ENCODE measurements around the gene FOXE1.

Gene FOXE1

DNA sequence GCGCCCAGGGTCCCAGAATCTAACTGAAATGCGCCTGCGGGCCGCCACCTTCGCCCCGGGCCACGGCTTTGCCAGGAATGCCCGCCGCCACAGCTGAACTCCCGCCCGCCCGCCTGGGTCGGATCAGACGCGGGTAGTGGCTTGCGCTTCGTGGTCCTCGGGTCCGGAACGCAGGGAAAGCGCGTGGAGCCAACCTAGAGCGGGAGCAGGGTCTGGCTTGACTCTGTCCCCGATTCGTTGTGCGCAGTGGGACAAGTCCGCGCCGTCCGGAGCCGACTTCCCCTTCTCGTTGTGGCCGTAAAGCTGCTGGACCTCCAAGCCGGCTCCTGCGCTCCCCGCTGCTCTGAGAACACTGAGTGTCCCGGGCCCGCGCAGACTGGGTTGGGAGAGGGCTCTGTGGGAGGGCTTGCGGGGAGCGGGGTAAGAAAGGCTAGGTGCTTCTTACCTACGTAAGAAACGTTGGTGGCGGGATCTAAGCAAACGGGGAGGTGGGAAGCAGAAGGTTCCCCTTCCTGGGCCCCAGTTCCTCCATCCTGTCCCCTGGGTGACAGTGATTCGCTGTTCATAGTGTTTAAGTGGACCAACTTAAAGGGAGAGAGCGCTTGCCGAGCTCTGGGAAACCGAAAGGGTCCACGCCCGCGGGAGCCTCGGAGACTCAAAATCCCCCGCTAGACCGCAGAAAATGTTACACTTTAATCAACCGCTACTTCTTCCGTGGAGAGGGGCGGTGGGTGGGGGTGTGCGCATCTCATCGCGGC, 4.4 kb upstream of the FOXE1 start:
- DNase-seq = no peak

DNA sequence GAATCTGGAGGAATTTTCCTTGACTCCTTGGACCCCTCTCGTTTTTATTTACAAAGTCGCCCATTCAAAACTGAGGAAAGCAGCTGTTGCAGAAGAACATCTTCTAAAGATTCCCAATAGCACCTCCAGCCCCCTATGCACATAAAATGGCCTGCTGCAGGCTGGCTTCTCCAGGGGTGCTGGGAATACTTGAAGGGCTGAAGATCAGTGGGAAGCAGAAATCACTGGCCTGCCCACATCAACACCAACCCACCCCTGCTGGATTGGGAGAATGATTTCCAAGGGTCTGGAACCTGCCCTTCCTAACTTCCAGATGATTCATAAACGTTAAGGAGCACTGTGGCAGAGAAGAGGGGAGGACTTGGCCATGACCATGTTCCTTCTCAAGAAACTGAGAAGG, 3.0 kb upstream of the FOXE1 start:
- DNase-seq = no peak

DNA sequence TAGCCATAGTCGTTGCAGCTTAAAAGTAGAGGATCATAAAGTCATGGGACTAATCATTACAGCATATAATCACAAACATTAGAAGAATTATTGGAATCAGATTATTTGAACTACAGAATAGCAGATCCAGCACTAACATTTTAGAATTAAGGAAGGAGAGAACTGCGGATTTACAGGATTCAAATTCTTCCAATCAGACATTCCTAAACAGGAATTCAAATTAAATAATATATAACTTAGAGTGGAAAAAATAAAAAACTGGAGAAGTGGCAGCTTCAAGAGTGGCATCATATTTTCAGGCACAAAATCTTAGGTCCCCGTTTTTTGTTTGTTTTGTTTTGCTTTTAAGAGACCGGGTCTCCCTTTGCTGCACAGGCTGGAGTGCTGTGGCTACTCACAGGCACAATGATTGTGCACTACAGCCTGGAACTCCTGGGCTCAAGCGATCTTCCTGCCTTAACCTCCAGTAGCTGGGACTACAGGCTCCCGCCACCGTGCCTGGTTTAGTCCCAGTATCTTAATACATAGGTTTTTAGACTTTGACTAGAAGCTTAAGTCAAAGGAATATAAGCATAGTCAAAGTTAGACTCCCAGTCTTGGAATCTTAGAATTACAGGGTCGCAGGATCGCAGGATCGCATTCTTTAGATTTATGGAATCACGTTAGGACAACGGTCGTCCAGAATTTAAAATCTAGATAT, 2.1 kb upstream of the FOXE1 start:
- DNase-seq = no peak

DNA sequence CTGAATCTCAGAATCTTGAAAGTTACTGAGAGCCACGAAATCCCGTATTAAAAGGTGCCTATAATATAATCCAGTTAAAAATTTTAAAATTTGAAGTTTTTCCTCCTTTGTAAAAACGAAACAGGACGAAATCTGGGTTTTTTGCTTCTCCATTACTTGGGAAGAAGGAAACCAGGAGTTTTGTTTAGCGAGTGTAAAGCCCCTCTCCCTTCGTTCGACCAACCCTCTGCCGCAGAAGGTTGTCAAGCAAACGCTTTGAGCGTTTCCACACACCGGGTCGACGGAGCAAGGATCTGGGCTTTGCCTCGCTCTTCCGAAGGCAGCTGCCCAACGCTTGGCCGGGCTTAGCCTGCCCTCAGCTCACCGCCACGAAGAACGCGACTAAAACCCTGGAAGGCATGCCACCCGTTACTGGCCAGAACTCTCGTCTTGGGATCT, 1.6 kb upstream of the FOXE1 start:
- no peak for DNase-seq

DNA sequence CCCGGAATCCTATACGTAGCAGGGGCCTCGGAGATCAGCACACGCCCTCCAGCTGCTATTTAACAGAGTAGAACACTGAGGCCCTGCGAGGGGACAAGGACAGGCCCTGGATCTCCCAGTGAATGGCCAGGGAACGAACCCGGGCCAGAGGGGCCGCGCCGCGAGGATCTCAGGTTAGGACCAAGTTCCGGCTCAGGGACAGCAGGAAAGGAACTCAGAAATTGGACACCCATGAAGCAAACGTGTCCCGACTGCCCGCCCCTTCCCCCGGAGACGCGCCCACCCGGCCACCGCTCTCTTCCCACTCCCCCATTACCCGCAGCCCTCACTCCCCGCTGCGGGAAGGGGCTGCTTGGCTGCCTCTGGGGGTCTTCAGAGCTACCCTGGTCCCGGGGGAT, 1.0 kb upstream of the FOXE1 start:
- no peak for DNase-seq

DNA sequence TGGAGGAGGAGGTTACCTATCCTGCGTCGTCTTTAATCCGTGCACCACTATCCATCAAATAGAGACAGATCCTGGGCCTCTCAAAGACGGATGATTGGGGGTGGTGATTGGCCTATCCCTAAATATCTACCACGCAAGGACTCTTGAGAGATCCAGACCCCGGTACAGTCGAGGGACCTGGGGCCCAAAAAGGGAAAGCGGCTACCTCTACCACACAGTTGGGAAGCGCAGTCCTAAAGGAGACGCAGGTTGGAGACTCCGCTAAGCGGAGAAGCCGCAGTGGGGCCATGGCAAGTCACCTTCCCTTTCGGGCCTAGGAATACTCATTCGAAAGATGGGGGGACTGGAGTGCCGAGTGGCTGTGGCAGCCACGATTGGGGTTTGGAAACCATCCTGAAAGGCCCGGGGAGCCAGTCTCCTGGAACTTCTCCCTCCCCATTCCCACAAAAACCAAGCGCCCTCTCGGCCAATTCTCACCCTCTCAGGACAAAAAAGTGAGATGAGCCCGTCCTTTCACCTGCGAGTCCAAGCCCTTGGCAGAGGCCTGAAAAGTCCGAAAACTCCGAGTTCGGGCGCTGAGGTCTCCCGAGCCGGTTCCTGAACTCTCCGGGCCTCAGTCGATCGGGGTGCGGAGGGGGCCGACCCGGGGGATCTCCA, 499 bp upstream of the FOXE1 start:
- DNase-seq = no peak

DNA sequence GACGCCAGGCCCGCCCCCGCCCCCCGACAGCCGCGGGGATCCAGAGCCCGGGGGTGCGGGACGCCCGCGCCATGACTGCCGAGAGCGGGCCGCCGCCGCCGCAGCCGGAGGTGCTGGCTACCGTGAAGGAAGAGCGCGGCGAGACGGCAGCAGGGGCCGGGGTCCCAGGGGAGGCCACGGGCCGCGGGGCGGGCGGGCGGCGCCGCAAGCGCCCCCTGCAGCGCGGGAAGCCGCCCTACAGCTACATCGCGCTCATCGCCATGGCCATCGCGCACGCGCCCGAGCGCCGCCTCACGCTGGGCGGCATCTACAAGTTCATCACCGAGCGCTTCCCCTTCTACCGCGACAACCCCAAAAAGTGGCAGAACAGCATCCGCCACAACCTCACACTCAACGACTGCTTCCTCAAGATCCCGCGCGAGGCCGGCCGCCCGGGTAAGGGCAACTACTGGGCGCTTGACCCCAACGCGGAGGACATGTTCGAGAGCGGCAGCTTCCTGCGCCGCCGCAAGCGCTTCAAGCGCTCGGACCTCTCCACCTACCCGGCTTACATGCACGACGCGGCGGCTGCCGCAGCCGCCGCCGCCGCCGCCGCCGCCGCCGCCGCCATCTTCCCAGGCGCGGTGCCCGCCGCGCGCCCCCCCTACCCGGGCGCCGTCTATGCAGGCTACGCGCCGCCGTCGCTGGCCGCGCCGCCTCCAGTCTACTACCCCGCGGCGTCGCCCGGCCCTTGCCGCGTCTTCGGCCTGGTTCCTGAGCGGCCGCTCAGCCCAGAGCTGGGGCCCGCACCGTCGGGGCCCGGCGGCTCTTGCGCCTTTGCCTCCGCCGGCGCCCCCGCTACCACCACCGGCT, 1.0 kb downstream of the FOXE1 start:
- DNase-seq = peak; percentile 71

DNA sequence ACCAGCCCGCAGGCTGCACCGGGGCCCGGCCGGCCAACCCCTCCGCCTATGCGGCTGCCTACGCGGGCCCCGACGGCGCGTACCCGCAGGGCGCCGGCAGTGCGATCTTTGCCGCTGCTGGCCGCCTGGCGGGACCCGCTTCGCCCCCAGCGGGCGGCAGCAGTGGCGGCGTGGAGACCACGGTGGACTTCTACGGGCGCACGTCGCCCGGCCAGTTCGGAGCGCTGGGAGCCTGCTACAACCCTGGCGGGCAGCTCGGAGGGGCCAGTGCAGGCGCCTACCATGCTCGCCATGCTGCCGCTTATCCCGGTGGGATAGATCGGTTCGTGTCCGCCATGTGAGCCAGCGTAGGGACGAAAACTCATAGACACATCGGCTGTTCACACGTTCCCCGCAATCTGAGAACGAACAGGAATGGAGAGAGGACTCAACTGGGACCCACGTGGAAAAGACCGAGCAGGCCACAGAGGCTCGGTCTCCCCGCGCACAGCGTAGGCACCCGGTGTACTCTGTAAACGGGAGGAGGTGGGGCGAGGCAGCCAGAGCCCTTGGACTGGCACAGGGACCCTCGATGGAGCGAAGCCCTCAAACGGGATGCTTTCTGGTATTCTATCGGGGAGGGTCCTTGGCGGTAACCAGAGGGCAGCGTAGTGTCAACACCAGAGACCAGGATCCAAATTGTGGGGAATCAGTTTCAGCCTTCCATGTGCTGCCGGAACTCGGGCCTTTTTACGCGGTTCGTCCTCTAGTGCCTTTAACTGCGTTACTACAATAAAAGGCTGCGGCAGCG, 1.9 kb downstream of the FOXE1 start:
- DNase-seq = no peak

DNA sequence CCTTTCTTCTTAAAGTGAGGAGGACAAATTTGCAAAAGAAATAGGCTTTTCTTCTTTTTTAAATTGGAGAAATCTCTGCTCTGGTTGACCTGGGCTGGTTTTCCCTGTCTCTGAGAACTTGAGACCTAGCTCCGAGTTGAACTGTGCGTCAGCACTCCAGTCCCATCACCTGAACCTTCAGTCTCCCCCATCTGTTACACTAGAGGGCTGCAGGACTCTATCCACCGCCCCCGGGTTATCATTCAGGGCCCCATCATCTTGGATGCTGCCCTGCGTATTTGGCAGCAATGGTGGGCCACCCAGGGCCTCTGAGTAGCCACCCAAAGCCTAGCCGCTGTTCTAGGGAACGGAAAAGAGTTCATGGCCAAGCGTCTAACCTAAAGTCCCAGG, 2.5 kb downstream of the FOXE1 start:
- DNase-seq = no peak

DNA sequence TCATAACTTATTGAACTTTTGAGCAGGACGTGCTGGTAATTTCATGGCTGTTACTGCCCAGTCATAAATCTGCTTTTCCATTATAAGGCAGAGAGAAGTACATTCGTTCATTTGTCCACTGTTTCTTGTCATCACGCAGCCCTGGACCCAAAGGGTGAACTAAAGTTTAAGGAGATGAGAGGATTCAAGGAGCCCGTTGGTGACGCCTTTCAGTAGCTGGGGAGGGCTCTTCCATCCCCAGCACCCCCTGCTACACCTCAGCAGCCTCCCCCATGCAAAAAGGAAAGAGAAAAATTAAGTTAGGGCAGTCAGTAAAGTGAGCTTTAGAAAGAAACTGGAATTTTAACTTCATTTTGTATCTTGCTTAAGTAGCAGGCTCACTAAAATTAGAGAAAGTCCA, 2.9 kb downstream of the FOXE1 start:
- no peak for DNase-seq

DNA sequence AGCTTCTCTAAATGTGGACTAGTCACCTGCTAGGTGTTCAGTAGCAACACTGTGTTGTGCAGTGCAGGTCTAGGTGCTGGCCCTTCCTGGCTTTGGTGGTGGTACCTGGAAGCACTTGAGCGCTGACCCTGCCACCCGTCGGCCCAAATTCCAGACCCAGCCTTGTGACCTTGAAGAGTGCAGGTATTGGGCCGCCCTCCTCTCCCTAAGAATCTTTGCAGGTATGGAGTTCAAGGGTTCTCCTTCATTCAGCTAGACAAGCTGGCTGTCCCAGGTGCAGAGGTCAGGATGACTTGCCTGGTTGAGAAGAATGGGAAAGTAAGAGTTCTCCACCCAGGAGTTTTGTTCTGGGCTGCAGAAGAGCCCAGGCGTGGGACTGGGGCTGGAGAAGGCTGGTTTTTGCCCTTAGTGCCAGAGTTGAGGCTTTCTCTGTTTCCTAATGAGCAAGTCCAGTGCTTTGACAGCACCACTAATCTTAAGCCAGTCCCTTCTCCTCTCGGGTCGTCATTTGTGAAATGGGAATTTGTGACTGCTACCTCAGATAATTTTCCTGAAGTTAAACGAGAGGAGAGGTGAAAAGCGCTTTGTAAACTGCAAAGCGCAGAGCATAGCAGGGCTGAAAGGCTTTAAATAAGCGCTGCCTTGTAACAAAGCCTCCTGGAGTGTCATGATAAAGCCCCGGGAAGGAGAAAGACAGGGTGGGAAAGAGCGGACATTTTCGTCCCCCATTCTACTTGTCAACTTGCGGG, 4.0 kb downstream of the FOXE1 start:
- no peak for DNase-seq

DNA sequence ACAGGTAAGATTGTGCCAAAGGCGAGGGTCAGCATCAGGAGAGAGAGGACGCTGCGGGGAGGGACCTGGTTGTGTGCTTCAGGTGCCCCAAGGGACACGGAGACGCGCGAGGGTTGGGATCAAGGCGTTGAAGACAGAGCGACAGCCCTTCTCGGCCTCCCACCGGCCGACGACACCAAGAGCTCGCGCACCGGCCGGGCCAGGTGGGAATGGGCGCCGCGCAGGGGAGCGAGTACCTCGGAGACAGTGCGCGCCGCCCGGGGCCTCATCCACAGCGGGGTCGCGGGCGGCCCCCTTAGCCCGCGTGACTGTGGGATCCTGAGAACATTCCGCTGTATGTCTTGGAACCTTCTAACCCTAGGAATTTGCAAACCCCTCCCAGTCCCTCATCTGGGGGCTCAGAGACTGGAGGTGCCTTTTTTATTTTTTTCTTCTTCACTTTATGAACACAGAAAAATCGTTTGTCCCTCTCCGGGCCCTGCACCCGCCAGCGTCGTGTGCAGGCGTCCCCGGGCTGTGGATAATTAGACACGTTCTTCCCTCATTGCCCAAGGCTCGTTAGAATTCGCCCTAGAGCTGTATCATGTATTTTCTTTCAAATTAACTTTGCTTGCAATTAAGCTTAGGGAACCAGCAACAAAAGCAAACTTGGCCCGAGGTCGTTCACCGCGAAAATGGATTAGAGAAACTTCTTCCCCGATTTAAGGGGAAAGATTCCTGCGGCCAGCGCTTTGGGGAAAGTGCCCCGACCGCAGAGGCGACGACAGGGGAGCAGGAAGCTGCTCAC, 4.8 kb downstream of the FOXE1 start:
- no peak for DNase-seq

DNA sequence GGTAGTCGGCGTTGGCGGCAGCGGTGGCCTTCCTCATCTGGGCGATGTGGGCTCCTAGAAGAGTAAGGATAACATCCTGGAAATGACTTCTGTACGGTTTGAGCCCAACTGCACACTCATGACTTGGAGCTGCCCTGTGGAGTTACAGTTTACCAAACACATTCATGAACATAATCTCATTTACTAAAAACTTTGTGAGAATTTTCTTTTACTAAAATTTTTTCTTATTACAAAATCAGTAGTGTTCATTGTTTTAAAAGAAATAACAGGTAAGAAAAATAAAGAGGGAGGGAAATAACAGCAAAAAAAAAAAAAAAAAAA, 5.3 kb downstream of the FOXE1 start:
- DNase-seq = no peak

DNA sequence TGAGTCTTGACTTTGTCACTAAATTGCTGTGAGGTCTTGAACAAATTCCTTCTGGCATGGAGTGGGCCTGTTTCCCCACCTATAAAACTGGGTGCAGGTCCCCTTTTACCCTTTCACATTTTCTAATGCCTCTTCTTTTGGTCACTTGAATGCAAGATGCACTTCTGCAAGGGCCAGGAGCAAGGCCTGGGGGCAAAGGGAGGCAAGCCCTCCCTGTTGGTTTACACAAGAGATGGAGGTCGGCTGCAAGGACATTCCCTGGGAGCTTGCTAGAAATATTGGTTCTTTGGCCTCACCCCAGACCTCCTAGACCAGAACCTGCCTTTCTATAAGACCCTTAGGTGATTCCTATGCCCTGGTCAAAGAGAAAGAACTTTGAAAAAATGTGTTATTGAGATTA, 5.8 kb downstream of the FOXE1 start:
- DNase-seq = no peak

DNA sequence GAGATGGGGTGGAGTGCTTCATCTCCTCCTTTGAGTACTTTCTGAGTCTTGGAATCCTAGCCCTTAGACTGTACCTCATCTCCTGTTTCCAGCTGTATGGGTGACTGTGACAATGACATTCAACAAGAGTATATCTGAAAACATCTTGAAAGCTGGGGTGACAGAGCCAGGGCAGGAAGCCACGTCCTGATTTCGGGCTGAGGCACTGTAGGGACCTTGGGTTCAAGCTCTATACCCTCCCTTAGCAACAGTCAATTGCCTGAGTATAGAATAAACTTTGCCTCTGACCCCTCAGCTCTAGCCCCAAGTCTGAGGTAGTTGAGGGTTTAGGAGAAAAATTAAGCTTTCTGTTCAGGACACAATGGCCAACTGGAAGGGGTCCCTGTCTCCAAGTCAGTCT, 6.3 kb downstream of the FOXE1 start:
- DNase-seq = no peak

DNA sequence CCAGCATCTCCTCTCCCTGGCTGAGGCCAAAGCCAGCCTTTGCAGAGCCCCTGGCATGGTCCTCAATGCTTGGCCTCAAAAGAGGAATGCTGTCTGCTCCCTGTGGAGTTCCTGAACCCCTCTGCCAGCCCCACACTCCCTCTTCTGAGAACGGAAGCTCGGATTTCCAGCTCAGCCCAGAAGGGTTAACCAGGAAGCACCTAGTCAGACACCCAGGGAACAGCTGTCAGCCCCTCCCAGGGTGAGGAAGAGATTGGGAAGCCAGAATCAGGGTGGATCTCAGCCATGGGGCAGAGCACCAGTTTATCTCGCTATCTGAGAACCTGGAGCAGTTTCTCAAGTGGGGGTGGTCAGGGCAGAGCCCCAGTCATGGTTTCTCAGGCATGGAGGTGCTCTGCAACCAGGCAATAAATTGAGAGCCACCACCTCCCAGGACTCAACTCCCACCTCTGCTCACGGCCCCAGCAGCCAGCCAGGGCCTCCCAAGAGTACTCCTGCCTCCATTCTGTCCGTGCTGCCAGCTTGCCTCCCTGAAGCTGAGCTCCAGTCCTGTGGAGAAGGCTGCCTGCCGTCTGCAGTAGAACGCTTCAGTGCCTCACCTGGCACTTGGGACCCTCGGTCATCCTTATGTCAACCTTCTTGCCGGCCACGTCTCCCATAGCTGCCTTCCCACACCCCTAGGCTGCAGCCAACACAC, 7.6 kb downstream of the FOXE1 start:
- no peak for DNase-seq

DNA sequence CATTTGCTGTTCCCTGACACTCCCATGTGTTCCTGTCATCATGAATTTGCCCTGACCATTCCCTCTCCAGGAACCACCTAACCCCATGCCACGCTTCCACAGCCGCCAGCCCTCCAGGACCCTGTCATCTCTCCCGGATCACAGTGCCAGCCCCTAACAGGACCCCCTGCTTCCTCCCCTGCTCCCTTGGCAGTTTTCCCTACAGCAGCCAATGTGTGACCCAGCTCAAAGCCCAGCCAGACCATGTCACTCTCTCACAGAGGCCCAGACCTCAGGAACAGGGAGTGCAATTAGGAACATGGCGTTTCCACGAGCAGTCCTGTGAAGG, 8.1 kb downstream of the FOXE1 start:
- no peak for DNase-seq

DNA sequence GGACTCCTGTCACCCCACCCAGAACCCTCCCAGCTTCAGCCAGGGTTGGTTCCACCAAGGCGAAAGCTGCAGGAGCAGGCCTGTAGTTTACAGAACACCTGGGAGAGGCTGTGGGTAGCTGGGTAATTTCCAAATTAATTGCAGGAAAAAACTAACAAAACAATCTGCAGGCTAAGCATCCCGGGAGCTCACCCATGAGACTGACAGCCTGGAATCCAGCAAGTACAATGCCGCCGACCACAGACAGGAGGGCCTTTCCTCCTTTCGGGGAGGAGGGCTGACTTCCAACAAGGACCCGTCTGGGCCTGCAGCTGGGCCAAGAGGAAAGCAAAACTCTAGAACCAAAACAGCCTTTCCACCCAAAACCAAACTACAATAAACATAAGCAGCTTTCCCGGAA, 10.3 kb downstream of the FOXE1 start:
- DNase-seq = no peak

DNA sequence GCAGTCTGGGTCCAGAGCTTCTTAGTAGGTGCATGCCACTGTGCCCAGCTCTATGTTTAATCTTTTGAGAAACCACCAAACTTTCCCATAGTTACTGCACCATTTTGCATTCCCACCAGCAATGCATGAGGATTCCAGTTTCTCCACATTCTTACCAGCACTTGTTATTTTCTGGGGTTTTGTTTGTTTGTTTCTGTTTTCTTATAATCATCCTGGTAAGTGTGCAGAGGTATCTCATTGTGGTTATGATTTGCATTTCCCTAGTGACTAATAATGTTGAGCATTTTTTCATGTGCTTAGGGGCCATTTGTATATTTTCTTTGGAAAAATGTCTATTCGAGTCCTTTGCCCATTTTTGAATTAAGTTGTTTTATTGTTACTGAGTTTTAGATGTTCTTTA, 11.4 kb downstream of the FOXE1 start:
- DNase-seq = no peak

DNA sequence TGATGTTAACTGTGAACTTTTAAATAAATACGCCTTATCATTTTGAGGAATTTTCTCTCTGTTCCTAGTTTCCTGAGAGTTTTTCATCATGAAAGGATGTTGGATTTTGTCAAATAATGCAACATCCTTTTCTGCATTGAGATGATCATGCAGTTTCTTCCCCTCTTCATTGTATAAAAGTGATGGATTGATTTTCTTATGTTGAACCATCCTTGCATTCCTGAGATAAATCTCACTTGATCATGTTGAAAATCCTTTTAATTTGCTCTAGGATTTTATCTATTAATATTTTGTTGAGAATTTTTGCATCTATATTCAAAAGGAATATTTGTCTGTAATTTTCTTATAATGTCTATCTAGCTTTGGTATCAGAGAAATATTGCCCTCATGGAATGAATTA, 13.3 kb downstream of the FOXE1 start:
- no peak for DNase-seq

DNA sequence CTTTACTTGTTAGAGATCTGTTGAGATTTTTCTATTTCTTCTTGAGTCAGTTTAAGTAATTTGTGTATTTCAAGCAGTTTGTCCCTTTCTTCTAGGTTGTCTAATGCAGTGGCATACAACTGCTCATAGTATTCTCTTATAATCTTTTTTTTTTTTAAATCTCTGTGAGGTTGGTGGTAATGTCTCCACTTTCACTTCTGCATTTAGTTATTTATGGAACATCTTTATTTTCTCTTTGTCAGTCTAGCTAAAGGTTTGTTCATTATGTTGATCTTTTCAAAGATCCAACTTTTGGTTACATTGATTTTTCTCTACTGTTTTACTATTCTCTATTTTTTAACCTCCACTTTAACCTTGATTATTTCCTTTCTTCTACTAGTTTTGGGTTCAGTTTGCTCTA, 13.8 kb downstream of the FOXE1 start:
- DNase-seq = no peak

All from NCI-H1105 treated with DMSO at 0.1 percent for 48 hours (cell line).